ENCODE results near the gene TBC1D22A. TPM values are rescaled to one million over a fixed set of nuclear protein-coding genes. Genes with fewer than 3 reads are reported as not detected.

TBC1D22A gene
- total RNA-seq, 6 donors from 2014 or later, result 27.1 to 48.2 (median 35.3) TPM

GRCh38 chr22:47206164-47206563 is 443.7 kb downstream of the TBC1D22A start:
- H3K4me3 ChIP-seq, result no peak overlapping the region
- H3K27ac ChIP-seq, result no peak overlapping the region
- ATAC-seq (ENCODE audit: low FRiP score in 2 of 2) (no peak), DNase-seq (no peak)
- WGBS, 2 donors, result 91 to 92% methylated on average over 3 of the region's 3 CpGs
- no peaks in the 10 kb centered on the region for H3K36me3 ChIP-seq
- no peaks in the 10 kb centered on the region for H3K9me3 ChIP-seq
- no peaks in the 10 kb centered on the region for H3K4me1 ChIP-seq
- H3K27me3 ChIP-seq, result no peaks in the 10 kb centered on the region
- no peak for TF ChIP-seq EP300 (IDR thresholded peaks at IDR 0.05)
- no peak for TF ChIP-seq CTCF (IDR thresholded peaks at IDR 0.05)
- TF ChIP-seq POLR2AphosphoS5 (IDR thresholded peaks at IDR 0.05), result no peak
- TF ChIP-seq POLR2A (IDR thresholded peaks at IDR 0.05), result no peak

- Histone ChIP-seq H3K4me1 (no peaks in the 10 kb centered on the region), H3K4me3 (no peak overlapping the region), H3K9me3 (no peaks in the 10 kb centered on the region), H3K36me3 (no peaks in the 10 kb centered on the region), H3K27ac (no peak overlapping the region), H3K27me3 (no peaks in the 10 kb centered on the region)
- ATAC-seq (ENCODE audit: low FRiP score in 2 of 2), result no peak
- 88 to 89% methylated on average over 9 of the region's 9 CpGs for WGBS, 2 donors
- no peak for TF ChIP-seq CTCF (IDR thresholded peaks at IDR 0.05)
- no peak for TF ChIP-seq POLR2AphosphoS5 (IDR thresholded peaks at IDR 0.05)
- no peak for TF ChIP-seq EP300 (IDR thresholded peaks at IDR 0.05)
- no peak for TF ChIP-seq POLR2A (IDR thresholded peaks at IDR 0.05)
- no peak for DNase-seq
Observed at GRCh38 chr22:47206666-47207218, 444.3 kb downstream of the TBC1D22A start.

GRCh38 chr22:47207387-47207786 is 444.9 kb downstream of the TBC1D22A start:
- Histone ChIP-seq H3K9me3 (no peaks in the 10 kb centered on the region), H3K4me1 (no peaks in the 10 kb centered on the region), H3K27me3 (no peaks in the 10 kb centered on the region), H3K27ac (no peak overlapping the region), H3K4me3 (no peak overlapping the region), H3K36me3 (no peaks in the 10 kb centered on the region)
- TF ChIP-seq CTCF (IDR thresholded peaks at IDR 0.05), result no peak
- no peak for TF ChIP-seq POLR2A (IDR thresholded peaks at IDR 0.05)
- TF ChIP-seq EP300 (IDR thresholded peaks at IDR 0.05), result no peak
- TF ChIP-seq POLR2AphosphoS5 (IDR thresholded peaks at IDR 0.05), result no peak
- DNase-seq (peak in 1 of 2 donors; percentile 10), ATAC-seq (ENCODE audit: low FRiP score in 2 of 2) (no peak)
- WGBS, 2 donors, result 86 to 92% methylated on average over 5 to 6 of the region's 6 CpGs

- TF ChIP-seq CTCF (IDR thresholded peaks at IDR 0.05), result no peak
- TF ChIP-seq EP300 (IDR thresholded peaks at IDR 0.05), result no peak
- no peak for TF ChIP-seq POLR2AphosphoS5 (IDR thresholded peaks at IDR 0.05)
- no peak for TF ChIP-seq POLR2A (IDR thresholded peaks at IDR 0.05)
- Histone ChIP-seq H3K4me3 (no peak overlapping the region), H3K27ac (no peak overlapping the region), H3K36me3 (no peaks in the 10 kb centered on the region), H3K9me3 (no peaks in the 10 kb centered on the region), H3K27me3 (no peaks in the 10 kb centered on the region), H3K4me1 (no peaks in the 10 kb centered on the region)
- ATAC-seq (ENCODE audit: low FRiP score in 2 of 2) (no peak), DNase-seq (peak in 1 of 2 donors; percentile 17)
- 89 to 90% methylated on average over 9 to 12 of the region's 12 CpGs for WGBS, 2 donors
Observed at GRCh38 chr22:47207846-47208554, 445.6 kb downstream of the TBC1D22A start.

- no peaks in the 10 kb centered on the region for H3K9me3 ChIP-seq
- ATAC-seq (ENCODE audit: low FRiP score in 2 of 2) (no peak), DNase-seq (no peak)
- H3K36me3 ChIP-seq, result no peaks in the 10 kb centered on the region
- no peak overlapping the region for H3K27ac ChIP-seq
- TF ChIP-seq POLR2AphosphoS5 (IDR thresholded peaks at IDR 0.05), result no peak
- no peaks in the 10 kb centered on the region for H3K4me1 ChIP-seq
- H3K27me3 ChIP-seq, result no peaks in the 10 kb centered on the region
- 41 to 58% methylated on average over 14 of the region's 14 CpGs for WGBS, 2 donors
- no peak overlapping the region for H3K4me3 ChIP-seq
Observed at GRCh38 chr22:47208630-47209029, 446.2 kb downstream of the TBC1D22A start.

Measured in upper lobe of left lung (tissue), 6 donors.